ENCODE results near the gene NAB2. TPM values are rescaled to one million over a fixed set of nuclear protein-coding genes. Genes with fewer than 3 reads are reported as not detected.

Gene NAB2
- total RNA-seq, 2 donors from 2014 or later, result 13.5 to 21.7 TPM

DNA sequence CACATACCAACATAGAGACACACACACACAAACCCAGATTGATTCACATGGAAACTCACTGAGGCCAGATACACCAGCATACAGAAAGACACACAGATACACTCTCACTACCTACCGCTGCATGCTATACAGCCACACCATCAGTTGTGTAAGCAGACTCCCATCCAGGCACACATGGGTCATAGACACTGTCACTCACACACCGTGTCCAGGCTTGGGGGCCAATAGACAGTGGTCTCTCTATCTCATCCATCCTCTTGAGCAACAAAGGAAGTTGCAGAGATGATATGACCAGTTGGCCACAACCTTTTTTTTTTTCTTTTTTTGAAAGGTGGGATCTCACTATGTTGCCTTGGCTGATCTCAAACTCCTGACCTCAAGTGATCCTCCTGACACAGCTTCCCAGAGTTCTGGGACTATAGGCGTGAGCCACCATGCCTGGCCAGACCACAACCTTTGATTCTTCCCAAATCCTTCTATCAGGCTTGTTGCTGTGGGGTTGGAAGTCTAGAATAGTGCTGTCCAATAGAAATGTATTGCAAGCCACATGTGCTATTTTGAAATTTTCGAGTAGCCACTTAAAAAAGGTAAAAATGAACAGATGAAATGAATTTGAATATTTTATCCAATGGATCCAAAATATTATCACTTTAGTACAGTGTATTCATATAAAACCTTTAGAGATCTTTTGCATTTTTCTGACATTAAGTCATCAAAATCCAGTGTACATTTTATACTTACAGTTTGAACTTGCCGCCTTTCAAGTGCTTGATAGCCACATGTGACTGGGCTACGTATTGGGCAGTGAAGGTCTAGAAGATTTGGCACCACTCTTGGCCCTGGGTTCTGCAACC, 51.1 kb downstream of the NAB2 start:
- Mint-ChIP-seq H3K9me3 (no peaks in the 10 kb centered on the region), H3K4me3 (no peak overlapping the region), H3K27ac (no peak overlapping the region), H3K4me1 (peaks cover 10% of the 10 kb centered on the region), H3K27me3 (ENCODE audit: insufficient read depth) (no peaks in the 10 kb centered on the region), H3K36me3 (ENCODE audit: low read depth) (peaks cover 46% of the 10 kb centered on the region)
- 93 to 94% methylated on average over 2 to 6 of the region's 6 CpGs for WGBS, 2 experiments (ENCODE audit: insufficient coverage in 1 of 2, insufficient read length in 1 of 2)
- Histone ChIP-seq H3K9me3 (ENCODE audit: control insufficient read depth, low read length) (no peaks in the 10 kb centered on the region), H3K4me1 (ENCODE audit: control insufficient read depth, insufficient read depth, low read length) (peaks cover 8% of the 10 kb centered on the region), H3K4me3 (ENCODE audit: low read length) (no peak overlapping the region), H3K27me3 (ENCODE audit: control insufficient read depth, insufficient read depth, low read length, poor library complexity, severe bottlenecking) (no peaks in the 10 kb centered on the region), H3K27ac (ENCODE audit: low read depth, low read length) (no peak overlapping the region), H3K9ac (ENCODE audit: extremely low read depth, low read length, poor library complexity, severe bottlenecking) (no peak overlapping the region), H3K36me3 (ENCODE audit: control insufficient read depth, insufficient read depth, low read length) (peaks cover 42% of the 10 kb centered on the region)
- no peak for TF ChIP-seq CTCF (conservative IDR thresholded peaks at IDR 0.05)
- DNase-seq, result no peak

DNA sequence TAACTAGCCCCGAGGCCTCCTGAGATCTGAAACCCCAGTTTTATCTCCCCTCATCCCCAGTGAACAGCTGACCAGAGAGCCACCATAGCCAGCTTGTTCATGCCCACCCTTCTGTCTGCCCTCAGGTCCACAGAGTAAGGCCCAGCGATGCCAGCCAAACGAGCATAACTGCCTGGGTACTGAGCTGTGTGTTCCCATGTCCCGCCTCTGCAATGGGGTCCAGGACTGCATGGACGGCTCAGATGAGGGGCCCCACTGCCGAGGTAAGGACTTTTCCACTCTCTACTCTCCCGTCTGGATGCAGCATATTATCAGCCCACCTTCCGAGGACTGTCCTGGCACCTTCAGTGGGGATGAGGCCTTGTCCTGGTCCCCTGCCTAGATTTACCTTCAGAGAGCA, 52.3 kb downstream of the NAB2 start:
- DNase-seq, result no peak
- Mint-ChIP-seq H3K27ac (peak overlapping the region; percentile 55), H3K27me3 (ENCODE audit: insufficient read depth) (no peaks in the 10 kb centered on the region), H3K4me1 (peaks cover 9% of the 10 kb centered on the region), H3K36me3 (ENCODE audit: low read depth) (peaks cover 57% of the 10 kb centered on the region), H3K4me3 (no peak overlapping the region), H3K9me3 (no peaks in the 10 kb centered on the region)
- no peak for TF ChIP-seq CTCF (conservative IDR thresholded peaks at IDR 0.05)
- no peaks in the 10 kb centered on the region for H3K4me1 ChIP-seq (ENCODE audit: control insufficient read depth, insufficient read depth, low read length)
- H3K9me3 ChIP-seq (ENCODE audit: control insufficient read depth, low read length), result no peaks in the 10 kb centered on the region
- H3K27me3 ChIP-seq (ENCODE audit: control insufficient read depth, insufficient read depth, low read length, poor library complexity, severe bottlenecking), result no peaks in the 10 kb centered on the region
- no peak overlapping the region for H3K4me3 ChIP-seq (ENCODE audit: low read length)
- H3K27ac ChIP-seq (ENCODE audit: low read depth, low read length), result no peak overlapping the region
- H3K9ac ChIP-seq (ENCODE audit: extremely low read depth, low read length, poor library complexity, severe bottlenecking), result no peak overlapping the region
- H3K36me3 ChIP-seq (ENCODE audit: control insufficient read depth, insufficient read depth, low read length), result peaks cover 54% of the 10 kb centered on the region
- 78 to 83% methylated on average over 5 to 8 of the region's 8 CpGs for WGBS, 2 experiments (ENCODE audit: insufficient coverage in 1 of 2, insufficient read length in 1 of 2)

DNA sequence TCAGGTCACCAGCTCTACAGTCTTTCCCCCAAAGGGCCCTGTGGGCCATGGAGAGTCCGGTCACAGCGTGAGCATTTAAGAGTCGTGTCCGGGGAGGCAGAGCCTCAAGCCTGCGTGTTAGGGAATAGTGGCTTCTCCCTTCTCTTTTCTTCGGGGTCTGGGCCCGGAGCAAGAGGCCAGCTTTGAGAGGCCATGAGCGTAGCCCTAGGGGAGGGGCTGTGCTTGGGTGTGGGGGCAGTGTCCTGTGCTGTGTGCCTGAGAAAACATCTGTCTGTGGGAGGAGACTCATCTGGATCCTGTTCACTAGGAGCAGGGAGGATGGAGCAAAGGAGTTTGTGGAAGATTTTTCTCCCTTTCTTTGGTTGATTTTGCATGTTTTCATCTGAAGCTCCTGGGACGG, 53.2 kb downstream of the NAB2 start:
- H3K36me3 Mint-ChIP-seq (ENCODE audit: low read depth), result peaks cover 58% of the 10 kb centered on the region
- no peaks in the 10 kb centered on the region for H3K27me3 Mint-ChIP-seq (ENCODE audit: insufficient read depth)
- no peaks in the 10 kb centered on the region for H3K9me3 Mint-ChIP-seq
- 94 to 95% methylated on average over 3 to 9 of the region's 9 CpGs for WGBS, 2 experiments (ENCODE audit: insufficient coverage in 1 of 2, insufficient read length in 1 of 2)
- no peak for TF ChIP-seq CTCF (conservative IDR thresholded peaks at IDR 0.05)
- Histone ChIP-seq H3K27ac (ENCODE audit: low read depth, low read length) (no peak overlapping the region), H3K4me3 (ENCODE audit: low read length) (no peak overlapping the region), H3K4me1 (ENCODE audit: control insufficient read depth, insufficient read depth, low read length) (peaks cover 8% of the 10 kb centered on the region), H3K9ac (ENCODE audit: extremely low read depth, low read length, poor library complexity, severe bottlenecking) (no peak overlapping the region), H3K9me3 (ENCODE audit: control insufficient read depth, low read length) (no peaks in the 10 kb centered on the region), H3K36me3 (ENCODE audit: control insufficient read depth, insufficient read depth, low read length) (peaks cover 56% of the 10 kb centered on the region), H3K27me3 (ENCODE audit: control insufficient read depth, insufficient read depth, low read length, poor library complexity, severe bottlenecking) (no peaks in the 10 kb centered on the region)
- no peak for DNase-seq
- peaks cover 17% of the 10 kb centered on the region for H3K4me1 Mint-ChIP-seq
- H3K27ac Mint-ChIP-seq, result no peak overlapping the region
- H3K4me3 Mint-ChIP-seq, result no peak overlapping the region

Measured in endodermal cell (in vitro differentiated cells).